Type B pancreatic cell (in vitro differentiated cells): Measurements from ENCODE around the gene COA7. TPM values are rescaled to one million over a fixed set of nuclear protein-coding genes. Genes with fewer than 3 reads are reported as not detected.
"Not testable (repeated sequence)": the region's sequence is repeated elsewhere in the genome, so short reads cannot be mapped to it uniquely, and the experiment has no call there.

ENCODE experiments used
- DNase-seq: peaks from one replicate; pipeline ENCODE4 v3.0.0; 2021; ENCODE audit warnings: mixed read lengths; ENCODE audit not compliant: unreplicated experiment; ENCODE audit errors: extremely low spot score
- H3K27ac Mint-ChIP-seq: 2 replicates; pipeline ENCODE4 v1.8.0; 2021; ENCODE audit warnings: mild to moderate bottlenecking, mixed read lengths
- H3K27me3 Mint-ChIP-seq: 2 replicates; pipeline ENCODE4 v1.8.0; 2021; ENCODE audit warnings: mixed read lengths
- H3K36me3 Mint-ChIP-seq: 2 replicates; pipeline ENCODE4 v1.8.0; 2021; ENCODE audit warnings: mixed read lengths
- H3K4me1 Mint-ChIP-seq: one replicate; pipeline ENCODE4 v1.8.0; 2021; ENCODE audit warnings: mixed read lengths; ENCODE audit not compliant: unreplicated experiment
- H3K4me3 Mint-ChIP-seq: 2 replicates; pipeline ENCODE4 v1.8.0; 2021; ENCODE audit warnings: mild to moderate bottlenecking, mixed read lengths
- H3K9me3 Mint-ChIP-seq: 2 replicates; pipeline ENCODE4 v1.8.0; 2021; ENCODE audit warnings: mixed read lengths
- total RNA-seq: library from RNA; stranded (reverse); gene quantifications from 2 replicates; pipeline ENCODE4 v1.2.1, GENCODE V29; 2021; ENCODE audit warnings: low replicate concordance
- TF ChIP-seq, protein P1 (sequence below): fragments of 200-600 bp; sonication (generic); conservative IDR thresholded peaks from 2 replicates; pipeline ENCODE4 v1.5.0; 2021; ENCODE audit warnings: antibody characterized with exemption, mild to moderate bottlenecking

Gene COA7
- total RNA-seq, 1 donor from 2014 or later, result 27.9 TPM

DNA sequence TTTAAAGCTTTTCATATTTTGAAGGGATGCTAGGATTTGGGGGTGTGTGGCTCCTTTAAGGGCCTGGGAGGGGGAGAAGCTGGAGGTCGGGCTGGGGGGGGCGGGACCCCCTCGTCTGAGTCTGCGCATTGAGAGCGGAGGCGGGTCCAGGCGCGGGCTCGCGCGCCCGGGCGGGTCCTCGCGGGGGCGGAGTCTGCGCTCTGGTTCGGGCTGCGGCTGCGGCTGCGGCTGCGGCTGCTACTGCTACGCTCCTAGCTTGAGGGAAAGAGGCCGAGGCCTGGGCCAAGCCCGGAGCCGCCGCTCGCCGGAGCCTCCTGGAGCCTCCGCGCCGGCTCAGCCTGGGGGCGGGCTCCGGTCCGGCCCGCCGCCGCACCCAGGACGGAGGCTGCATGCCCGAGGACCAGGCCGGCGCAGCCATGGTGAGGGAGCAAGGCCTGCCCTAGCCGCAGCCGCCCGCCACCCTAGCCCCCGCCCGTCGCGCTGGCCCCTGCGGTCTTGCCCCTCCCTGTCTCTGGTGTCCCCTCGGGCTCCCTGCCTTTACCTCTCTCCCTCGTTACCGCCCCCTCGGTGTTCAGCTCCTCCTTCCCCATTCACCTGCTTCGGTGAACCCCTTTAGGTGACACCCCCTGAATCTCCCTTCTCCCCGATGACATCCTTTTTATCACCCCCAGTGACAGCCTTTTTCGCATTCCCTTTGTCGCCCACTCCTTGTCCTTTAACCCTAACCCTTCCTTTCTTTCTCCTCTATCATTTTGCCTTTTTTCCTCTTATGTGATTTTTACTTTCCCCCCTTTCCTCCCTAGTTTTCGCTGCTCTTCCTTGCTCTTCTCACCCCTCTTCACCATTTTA, 28.3 kb upstream of the COA7 start, which contains the start of gene ZYG11B:
TSS of gene ZYG11B (plus strand) at position 189 of the 849 bp plus-strand sequence. CDS start at position 390, 201 bp downstream.
- Mint-ChIP-seq H3K4me1 (peaks cover 23% of the 10 kb centered on the region), H3K9me3 (no peaks in the 10 kb centered on the region), H3K4me3 (peak within 1 kb of the TSS; percentile 95), H3K27ac (peak within 1 kb of the TSS; percentile 73), H3K27me3 (no peaks in the 10 kb centered on the region), H3K36me3 (peaks cover 3% of the 10 kb centered on the region)
- DNase-seq, result peak; percentile 94
- TF ChIP-seq, protein P1, sequence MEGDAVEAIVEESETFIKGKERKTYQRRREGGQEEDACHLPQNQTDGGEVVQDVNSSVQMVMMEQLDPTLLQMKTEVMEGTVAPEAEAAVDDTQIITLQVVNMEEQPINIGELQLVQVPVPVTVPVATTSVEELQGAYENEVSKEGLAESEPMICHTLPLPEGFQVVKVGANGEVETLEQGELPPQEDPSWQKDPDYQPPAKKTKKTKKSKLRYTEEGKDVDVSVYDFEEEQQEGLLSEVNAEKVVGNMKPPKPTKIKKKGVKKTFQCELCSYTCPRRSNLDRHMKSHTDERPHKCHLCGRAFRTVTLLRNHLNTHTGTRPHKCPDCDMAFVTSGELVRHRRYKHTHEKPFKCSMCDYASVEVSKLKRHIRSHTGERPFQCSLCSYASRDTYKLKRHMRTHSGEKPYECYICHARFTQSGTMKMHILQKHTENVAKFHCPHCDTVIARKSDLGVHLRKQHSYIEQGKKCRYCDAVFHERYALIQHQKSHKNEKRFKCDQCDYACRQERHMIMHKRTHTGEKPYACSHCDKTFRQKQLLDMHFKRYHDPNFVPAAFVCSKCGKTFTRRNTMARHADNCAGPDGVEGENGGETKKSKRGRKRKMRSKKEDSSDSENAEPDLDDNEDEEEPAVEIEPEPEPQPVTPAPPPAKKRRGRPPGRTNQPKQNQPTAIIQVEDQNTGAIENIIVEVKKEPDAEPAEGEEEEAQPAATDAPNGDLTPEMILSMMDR, result no peak

DNA sequence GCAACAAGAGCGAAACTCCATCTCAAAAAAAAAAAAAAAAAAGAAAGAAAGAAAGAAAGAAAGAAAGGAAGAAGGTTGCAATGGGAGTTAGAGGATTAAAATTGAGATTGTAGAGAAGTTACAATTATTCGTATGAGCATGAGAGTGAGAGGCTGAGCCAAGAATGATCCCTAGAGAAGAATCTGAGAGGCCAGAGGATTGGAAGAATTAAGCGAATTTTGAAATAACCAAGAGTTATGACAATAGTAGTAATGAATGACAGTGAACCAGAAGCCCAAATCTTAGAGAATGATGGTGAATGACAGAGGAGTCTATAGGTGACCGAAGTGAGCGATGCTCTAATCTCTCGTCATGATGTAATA, 27.7 kb upstream of the COA7 start:
- TF ChIP-seq, protein P1, result no peak
- no peak for DNase-seq
- no peaks in the 10 kb centered on the region for H3K9me3 Mint-ChIP-seq
- H3K4me3 Mint-ChIP-seq, result peak overlapping the region; percentile 84
- peaks cover 23% of the 10 kb centered on the region for H3K4me1 Mint-ChIP-seq
- H3K27ac Mint-ChIP-seq, result peak overlapping the region; percentile 54
- no peaks in the 10 kb centered on the region for H3K36me3 Mint-ChIP-seq
- no peaks in the 10 kb centered on the region for H3K27me3 Mint-ChIP-seq

DNA sequence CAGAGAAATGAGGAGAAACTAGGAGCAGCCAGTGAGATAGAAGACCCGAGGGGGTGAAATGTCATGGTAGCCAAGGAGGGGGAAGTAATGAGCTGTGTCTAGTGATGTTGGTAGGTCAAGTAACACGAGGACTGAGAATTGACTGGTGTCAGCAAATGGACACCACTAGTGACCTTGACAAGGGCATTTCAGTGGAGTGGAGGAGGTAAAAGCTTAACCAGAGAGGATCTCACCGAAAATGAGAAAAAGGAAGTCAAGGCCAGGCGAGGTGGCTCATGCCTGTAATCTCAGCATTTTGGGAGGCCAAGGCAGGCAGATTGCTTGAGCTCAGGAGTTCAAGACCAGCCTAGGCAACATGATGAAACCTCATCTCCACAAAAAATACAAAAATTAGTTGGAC, 25.1 kb upstream of the COA7 start:
- DNase-seq, result no peak
- Mint-ChIP-seq H3K27ac (no peak overlapping the region), H3K27me3 (no peaks in the 10 kb centered on the region)

DNA sequence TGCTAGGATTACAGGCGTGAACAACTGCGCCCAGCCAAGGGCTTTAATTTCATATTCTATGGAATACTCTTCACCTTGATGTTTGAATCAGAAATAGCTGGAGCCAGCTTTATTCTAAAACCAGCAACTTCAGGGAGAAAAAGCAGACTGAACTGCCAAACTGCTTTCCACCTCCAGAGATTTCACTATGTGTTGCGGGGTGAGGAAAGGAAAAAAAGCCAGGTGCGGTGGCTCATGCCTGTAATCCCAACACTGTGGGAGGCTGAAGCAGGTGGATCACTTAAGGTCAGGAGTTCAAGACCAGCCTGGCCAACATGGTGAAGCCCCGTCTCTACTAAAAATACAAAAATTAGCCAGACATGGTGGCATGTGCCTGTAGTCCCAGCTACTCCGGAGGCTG, 17.1 kb upstream of the COA7 start:
- H3K27ac Mint-ChIP-seq, H3K36me3 Mint-ChIP-seq, DNase-seq, H3K27me3 Mint-ChIP-seq, H3K4me3 Mint-ChIP-seq, H3K4me1 Mint-ChIP-seq, H3K9me3 Mint-ChIP-seq: not testable (repeated sequence)

More for the DNA sequence above, 25.1 kb upstream of the COA7 start:
- H3K36me3 Mint-ChIP-seq, result no peaks in the 10 kb centered on the region
- TF ChIP-seq, protein P1, result no peak
- peaks cover 18% of the 10 kb centered on the region for H3K4me1 Mint-ChIP-seq
- peak overlapping the region; percentile 7 for H3K4me3 Mint-ChIP-seq
- H3K9me3 Mint-ChIP-seq, result no peaks in the 10 kb centered on the region

DNA sequence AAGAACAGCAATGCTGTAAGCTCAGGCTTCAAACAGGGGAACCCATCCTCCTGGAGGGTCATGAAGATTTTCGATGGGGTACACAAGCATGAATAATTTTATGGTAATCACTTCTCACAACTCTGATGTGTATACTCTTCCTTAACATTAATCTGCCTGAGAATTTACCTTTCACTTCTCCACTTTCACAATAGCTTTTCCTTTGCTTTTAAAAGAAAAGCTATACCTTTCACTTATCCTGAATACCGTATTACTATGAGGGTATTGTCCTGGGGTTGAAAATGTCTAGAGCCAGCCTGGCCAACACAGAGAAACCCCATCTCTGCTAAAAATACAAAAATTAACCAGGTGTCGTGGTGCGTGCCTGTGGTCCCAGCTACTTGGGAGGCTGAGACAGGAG, 15.4 kb upstream of the COA7 start:
- Mint-ChIP-seq H3K4me3 (no peak overlapping the region), H3K9me3 (no peaks in the 10 kb centered on the region), H3K36me3 (no peaks in the 10 kb centered on the region), H3K27ac (no peak overlapping the region), H3K4me1 (no peaks in the 10 kb centered on the region), H3K27me3 (no peaks in the 10 kb centered on the region)
- TF ChIP-seq, protein P1, result no peak
- DNase-seq, result no peak

DNA sequence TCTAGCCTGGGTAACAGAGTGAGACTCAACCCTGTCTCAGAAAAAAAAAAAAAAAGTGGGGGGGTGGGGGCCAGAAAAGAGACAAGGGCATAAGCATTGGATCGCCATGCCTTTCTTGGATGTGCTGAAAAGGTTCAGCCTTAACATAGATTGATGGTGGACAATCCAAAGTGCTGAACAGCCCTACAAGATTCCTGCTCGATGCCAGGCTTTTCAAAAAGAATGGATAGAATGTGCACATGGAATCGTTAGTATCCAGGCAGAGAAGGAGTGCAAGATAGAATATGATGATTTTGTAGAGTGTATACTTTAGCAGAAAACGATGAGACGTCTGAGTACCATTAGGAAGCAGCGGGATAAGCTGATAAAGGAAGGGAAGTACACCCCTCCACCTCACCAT, 10.9 kb upstream of the COA7 start:
- Mint-ChIP-seq H3K27me3 (no peaks in the 10 kb centered on the region), H3K36me3 (no peaks in the 10 kb centered on the region), H3K9me3 (no peaks in the 10 kb centered on the region), H3K27ac (no peak overlapping the region), H3K4me1 (peaks cover 3% of the 10 kb centered on the region), H3K4me3 (no peak overlapping the region)
- TF ChIP-seq, protein P1, result no peak
- no peak for DNase-seq
